Ascending aorta (tissue), 2 donors: ENCODE results near the gene GPC2. TPM values are rescaled to one million over a fixed set of nuclear protein-coding genes. Genes with fewer than 3 reads are reported as not detected.
"Not testable (repeated sequence)": the region's sequence is repeated elsewhere in the genome, so short reads cannot be mapped to it uniquely, and the experiment has no call there.

ENCODE experiments used
- DNase-seq, 2 donors: peaks; one replicate each; pipeline ENCODE4 v3.0.0-alpha.2; 2019; ENCODE audit warnings: low spot score in 2 of 2
- H3K27ac ChIP-seq, 2 donors: fragments of 200-600 bp; sonication (generic); one replicate each; pipeline ENCODE4 v1.5.1; 2016 to 2017; ENCODE audit warnings: mild to moderate bottlenecking in 1 of 2
- H3K27me3 ChIP-seq: fragments of 200-600 bp; sonication (generic); one replicate; pipeline ENCODE4 v1.5.1; 2017
- H3K36me3 ChIP-seq, 2 donors: fragments of 200-600 bp; sonication (generic); one replicate each; pipeline ENCODE4 v1.5.1; 2016
- H3K4me1 ChIP-seq, 2 donors: fragments of 200-600 bp; sonication (generic); one replicate each; pipeline ENCODE4 v1.5.1; 2016 to 2017; ENCODE audit warnings: mild to moderate bottlenecking in 1 of 2
- H3K4me3 ChIP-seq, 2 donors: fragments of 200-600 bp; sonication (generic); one replicate each; pipeline ENCODE4 v1.5.1; 2016 to 2017; ENCODE audit warnings: mild to moderate bottlenecking in 1 of 2
- H3K9me3 ChIP-seq, 2 donors: fragments of 200-600 bp; sonication (generic); one replicate each; pipeline ENCODE4 v1.5.1; 2016
- CTCF ChIP-seq, 3 experiments: fragments of 200-600 bp in 2 of 3; fragments of 450-650 bp in 1 of 3; sonication (generic) in 2 of 3; IDR thresholded peaks; one replicate each; pipeline ENCODE4 v1.5.1; 2016 to 2019; ENCODE audit warnings: antibody characterized with exemption in 3 of 3, mild to moderate bottlenecking in 1 of 3, moderate library complexity in 1 of 3
- intact Hi-C: fragments of 100-400 bp; cut with DNase I; formaldehyde crosslinking; loops from one replicate; pipeline ENCODE4 v1.15.1; 2023
- total RNA-seq: library from RNA; depleted of rRNA; stranded (reverse); fragments of >200 nt; gene quantifications from one replicate; pipeline ENCODE4 v1.1.0, GENCODE V29; 2016

GPC2 gene
- total RNA-seq, 1 donor from 2014 or later, result not detected

- Histone ChIP-seq H3K4me3 (no peak overlapping the region), H3K36me3 (no peaks in the 10 kb centered on the region), H3K27me3 (no peaks in the 10 kb centered on the region), H3K9me3 (no peaks in the 10 kb centered on the region), H3K4me1 (no peaks in the 10 kb centered on the region), H3K27ac (no peak overlapping the region)
- TF ChIP-seq CTCF (IDR thresholded peaks at IDR 0.05), result no peak
- no peak for DNase-seq
- intact Hi-C loops, result no loop called here
These were observed 18.0 kb upstream of the GPC2 start for GRCh38 chr7:100195222-100195621.

- no peak for TF ChIP-seq CTCF (IDR thresholded peaks at IDR 0.05)
- H3K9me3 ChIP-seq, result no peaks in the 10 kb centered on the region
- no peak for DNase-seq
- H3K4me3 ChIP-seq, result no peak overlapping the region
- no peaks in the 10 kb centered on the region for H3K27me3 ChIP-seq
- H3K4me1 ChIP-seq, result no peaks in the 10 kb centered on the region
- no peaks in the 10 kb centered on the region for H3K36me3 ChIP-seq
- intact Hi-C loops, result no loop called here
- H3K27ac ChIP-seq, result no peak overlapping the region
These were observed 15.8 kb upstream of the GPC2 start for GRCh38 chr7:100192969-100193368.

GRCh38 chr7:100192281-100192862, 15.2 kb upstream of the GPC2 start:
- DNase-seq, H3K9me3 ChIP-seq, H3K4me1 ChIP-seq, H3K36me3 ChIP-seq, H3K27me3 ChIP-seq, H3K27ac ChIP-seq, intact Hi-C loops, H3K4me3 ChIP-seq: not testable (repeated sequence)

GRCh38 chr7:100191775-100192174, 14.6 kb upstream of the GPC2 start:
- DNase-seq, result no peak
- H3K36me3 ChIP-seq, result no peaks in the 10 kb centered on the region
- no peak for TF ChIP-seq CTCF (IDR thresholded peaks at IDR 0.05)
- no peaks in the 10 kb centered on the region for H3K4me1 ChIP-seq
- no peak overlapping the region for H3K27ac ChIP-seq
- H3K27me3 ChIP-seq, result no peaks in the 10 kb centered on the region
- intact Hi-C loops, result no loop called here
- no peak overlapping the region for H3K4me3 ChIP-seq
- H3K9me3 ChIP-seq, result no peaks in the 10 kb centered on the region

- H3K27me3 ChIP-seq, result no peaks in the 10 kb centered on the region
- no peak overlapping the region for H3K27ac ChIP-seq
- no peak overlapping the region for H3K4me3 ChIP-seq
- H3K36me3 ChIP-seq, result no peaks in the 10 kb centered on the region
- H3K9me3 ChIP-seq, result no peaks in the 10 kb centered on the region
- intact Hi-C loops, result no loop called here
- no peaks in the 10 kb centered on the region for H3K4me1 ChIP-seq
- peak in 1 of 3 experiments; percentile 22 for TF ChIP-seq CTCF (IDR thresholded peaks at IDR 0.05)
- DNase-seq, result no peak
These were observed 13.0 kb upstream of the GPC2 start for GRCh38 chr7:100190048-100190711.

- Histone ChIP-seq H3K4me3 (no peak overlapping the region), H3K9me3 (no peaks in the 10 kb centered on the region), H3K27ac (no peak overlapping the region), H3K36me3 (no peaks in the 10 kb centered on the region), H3K27me3 (no peaks in the 10 kb centered on the region), H3K4me1 (no peaks in the 10 kb centered on the region)
- no peak for TF ChIP-seq CTCF (IDR thresholded peaks at IDR 0.05)
- intact Hi-C loops, result no loop called here
- DNase-seq, result no peak
These were observed 11.9 kb upstream of the GPC2 start for GRCh38 chr7:100189061-100189460.
